ENCODE measurements around the gene NQO1.
"Not testable (repeated sequence)": the region's sequence is repeated elsewhere in the genome, so short reads cannot be mapped to it uniquely, and the experiment has no call there.

NQO1 gene

GRCh38 chr16:69741951-69742904 lies 15.9 kb upstream of the NQO1 start:
- DNase-seq (ENCODE audit: low read depth) = peak; percentile 40

- peak; percentile 43 for DNase-seq (ENCODE audit: low read depth)
Measured at GRCh38 chr16:69741519-69741918, 15.2 kb upstream of the NQO1 start.

GRCh38 chr16:69732101-69732500 lies 5.7 kb upstream of the NQO1 start:
- DNase-seq (ENCODE audit: low read depth) = no peak

- DNase-seq (ENCODE audit: low read depth) = not testable (repeated sequence)
Measured at GRCh38 chr16:69731280-69731679, 4.9 kb upstream of the NQO1 start.

GRCh38 chr16:69729030-69729429 lies 2.7 kb upstream of the NQO1 start:
- DNase-seq (ENCODE audit: low read depth) = not testable (repeated sequence)

- DNase-seq (ENCODE audit: low read depth) = no peak
Measured at GRCh38 chr16:69727916-69728270, 1.5 kb upstream of the NQO1 start.

GRCh38 chr16:69725480-69726312 lies 664 bp downstream of the NQO1 start:
- no peak for DNase-seq (ENCODE audit: low read depth)

GRCh38 chr16:69724981-69725479 lies 1.3 kb downstream of the NQO1 start:
- peak; percentile 28 for DNase-seq (ENCODE audit: low read depth)

- DNase-seq (ENCODE audit: low read depth) = no peak
Measured at GRCh38 chr16:69724414-69724873, 1.9 kb downstream of the NQO1 start.

GRCh38 chr16:69721441-69721957 lies 4.9 kb downstream of the NQO1 start:
- DNase-seq (ENCODE audit: low read depth) = no peak

- DNase-seq (ENCODE audit: low read depth) = no peak
Measured at GRCh38 chr16:69720822-69721430, 5.4 kb downstream of the NQO1 start.

GRCh38 chr16:69718111-69718764 lies 8.1 kb downstream of the NQO1 start:
- DNase-seq (ENCODE audit: low read depth) = no peak

- DNase-seq (ENCODE audit: low read depth) = no peak
Measured at GRCh38 chr16:69717066-69717465, 9.3 kb downstream of the NQO1 start.

- no peak for DNase-seq (ENCODE audit: low read depth)
Measured at GRCh38 chr16:69712914-69713581, 13.3 kb downstream of the NQO1 start.

- no peak for DNase-seq (ENCODE audit: low read depth)
Measured at GRCh38 chr16:69712277-69712676, 14.1 kb downstream of the NQO1 start.

GRCh38 chr16:69711115-69711740 lies 15.1 kb downstream of the NQO1 start:
- peak; percentile 81 for DNase-seq (ENCODE audit: low read depth)

GRCh38 chr16:69709456-69710084 lies 16.8 kb downstream of the NQO1 start:
- peak; percentile 85 for DNase-seq (ENCODE audit: low read depth)

- DNase-seq (ENCODE audit: low read depth) = no peak
Measured at GRCh38 chr16:69707920-69708683, 18.3 kb downstream of the NQO1 start.

- DNase-seq (ENCODE audit: low read depth) = no peak
Measured at GRCh38 chr16:69706975-69707340, 19.4 kb downstream of the NQO1 start.
